IMR-90 (cell line): ENCODE measurements around the gene APC.

Experiments
- BHLHE40 ChIP-seq: fragments of 150-350 bp; IDR thresholded peaks from 2 replicates; pipeline ENCODE4 v1.6.1; 2016; ENCODE audit warnings: mild to moderate bottlenecking, low read depth, low read length
- CEBPB ChIP-seq: IDR thresholded peaks from 2 replicates; pipeline ENCODE4 v1.6.1; 2012; ENCODE audit warnings: low read depth, low read length, improper control_type of control experiment
- CHD1 ChIP-seq: IDR thresholded peaks from 2 replicates; pipeline ENCODE4 v1.6.1; 2012; ENCODE audit warnings: low read depth, low read length, improper control_type of control experiment
- CTCF ChIP-seq: conservative IDR thresholded peaks from 2 replicates; pipeline ENCODE4 v1.5.1; 2012; ENCODE audit warnings: mild to moderate bottlenecking, low read depth, low read length, improper control_type of control experiment
- FOS ChIP-seq: fragments of 150-350 bp; IDR thresholded peaks from 2 replicates; pipeline ENCODE4 v1.6.1; 2016; ENCODE audit warnings: low read depth, low read length
- MAFK ChIP-seq: IDR thresholded peaks from 2 replicates; pipeline ENCODE4 v1.6.1; 2012; ENCODE audit warnings: low read depth, low read length, improper control_type of control experiment
- MXI1 ChIP-seq: IDR thresholded peaks from 2 replicates; pipeline ENCODE4 v1.6.1; 2012; ENCODE audit warnings: low read depth, mild to moderate bottlenecking, low read length, moderate library complexity, borderline replicate concordance
- POLR2A ChIP-seq: IDR thresholded peaks from 2 replicates; pipeline ENCODE4 v1.6.1; 2012; ENCODE audit warnings: mild to moderate bottlenecking, low read depth, low read length
- RAD21 ChIP-seq: IDR thresholded peaks from 2 replicates; pipeline ENCODE4 v1.6.1; 2012; ENCODE audit warnings: low read length, improper control_type of control experiment
- SMC3 ChIP-seq: fragments of 150-350 bp; IDR thresholded peaks from 2 replicates; pipeline ENCODE4 v1.6.1; 2016; ENCODE audit warnings: low read depth, mild to moderate bottlenecking, antibody characterized with exemption, low read length, moderate library complexity
- USF2 ChIP-seq: fragments of 150-350 bp; IDR thresholded peaks from 2 replicates; pipeline ENCODE4 v1.6.1; 2017; ENCODE audit warnings: mild to moderate bottlenecking, antibody characterized with exemption, low read length, low read depth

GRCh38 chr5:112878101-112878500 is 140.4 kb downstream of the APC start:
- no peak for TF ChIP-seq CTCF
- TF ChIP-seq POLR2A: no peak
- TF ChIP-seq CHD1: no peak
- TF ChIP-seq MXI1: no peak
- no peak for TF ChIP-seq SMC3
- TF ChIP-seq USF2: no peak
- no peak for TF ChIP-seq MAFK
- TF ChIP-seq FOS: no peak
- TF ChIP-seq RAD21: no peak
- no peak for TF ChIP-seq CEBPB
- no peak for TF ChIP-seq BHLHE40
